Activated CD8-positive, alpha-beta T cell treated with anti-CD3 and anti-CD28 coated beads for 36 hours (primary cell): Measurements from ENCODE around the gene CUL9. TPM values are rescaled to one million over a fixed set of nuclear protein-coding genes. Genes with fewer than 3 reads are reported as not detected.
A peak's percentile ranks its signal among the peaks of the same experiment; 100 is the strongest.

Source experiments
- ATAC-seq: fragments of 200-7000 bp; cut with Tn5 transposase; one replicate; pipeline ENCODE4 v1.10.0; 2021; ENCODE audit warnings: mild to moderate bottlenecking, moderate library complexity
- CTCF ChIA-PET: fragments of 350-600 bp; sonication (Branson Sonifier 250); formaldehyde crosslinking; loops from one replicate; lab custom pipeline; 2021; ENCODE audit warnings: antibody characterized with exemption; lab: Charles Lee
- POLR2A ChIA-PET: fragments of 350-600 bp; sonication (Branson Sonifier 250); formaldehyde crosslinking; loops from one replicate; lab custom pipeline; 2021; ENCODE audit warnings: antibody characterized with exemption; lab: Charles Lee
- DNase-seq: peaks from one replicate; pipeline ENCODE4 v3.0.0-alpha.2; 2020
- H3K27ac Mint-ChIP-seq: one replicate; pipeline ENCODE4 v1.8.0; 2021; ENCODE audit warnings: mild to moderate bottlenecking, mixed read lengths
- H3K27me3 Mint-ChIP-seq: one replicate; pipeline ENCODE4 v1.8.0; 2021; ENCODE audit warnings: mixed read lengths
- H3K36me3 Mint-ChIP-seq: one replicate; pipeline ENCODE4 v1.8.0; 2021; ENCODE audit warnings: low read depth, mixed read lengths
- H3K4me1 Mint-ChIP-seq: one replicate; pipeline ENCODE4 v1.8.0; 2021; ENCODE audit warnings: low read depth, mixed read lengths
- H3K4me3 Mint-ChIP-seq: one replicate; pipeline ENCODE4 v1.8.0; 2021; ENCODE audit warnings: mild to moderate bottlenecking, moderate library complexity, mixed read lengths
- H3K9me3 Mint-ChIP-seq: one replicate; pipeline ENCODE4 v1.8.0; 2021; ENCODE audit warnings: mixed read lengths
- intact Hi-C: fragments of 100-400 bp; cut with micrococcal nuclease; formaldehyde crosslinking; loops from one replicate; pipeline ENCODE4 v1.10.0; 2022
- total RNA-seq, 2 experiments: library from RNA; stranded (reverse); gene quantifications; one replicate each; pipeline ENCODE4 v1.2.3, GENCODE V29; 2021
- TF ChIP-seq, protein P1 (sequence below): fragments of 200-600 bp; IDR thresholded peaks from one replicate; pipeline ENCODE4 v1.8.0; 2022; ENCODE audit warnings: antibody characterized with exemption, mild to moderate bottlenecking

CUL9 gene
- total RNA-seq, 2 experiments from 2014 or later: 38.8 to 43.1 TPM

GRCh38 chr6:43192911-43193310, 10.9 kb downstream of the CUL9 start:
- H3K4me3 Mint-ChIP-seq: no peak overlapping the region
- H3K9me3 Mint-ChIP-seq: no peaks in the 10 kb centered on the region
- H3K4me1 Mint-ChIP-seq: peaks cover 8% of the 10 kb centered on the region
- peaks cover 31% of the 10 kb centered on the region for H3K36me3 Mint-ChIP-seq
- intact Hi-C loops: no loop called here
- TF ChIP-seq, protein P1, sequence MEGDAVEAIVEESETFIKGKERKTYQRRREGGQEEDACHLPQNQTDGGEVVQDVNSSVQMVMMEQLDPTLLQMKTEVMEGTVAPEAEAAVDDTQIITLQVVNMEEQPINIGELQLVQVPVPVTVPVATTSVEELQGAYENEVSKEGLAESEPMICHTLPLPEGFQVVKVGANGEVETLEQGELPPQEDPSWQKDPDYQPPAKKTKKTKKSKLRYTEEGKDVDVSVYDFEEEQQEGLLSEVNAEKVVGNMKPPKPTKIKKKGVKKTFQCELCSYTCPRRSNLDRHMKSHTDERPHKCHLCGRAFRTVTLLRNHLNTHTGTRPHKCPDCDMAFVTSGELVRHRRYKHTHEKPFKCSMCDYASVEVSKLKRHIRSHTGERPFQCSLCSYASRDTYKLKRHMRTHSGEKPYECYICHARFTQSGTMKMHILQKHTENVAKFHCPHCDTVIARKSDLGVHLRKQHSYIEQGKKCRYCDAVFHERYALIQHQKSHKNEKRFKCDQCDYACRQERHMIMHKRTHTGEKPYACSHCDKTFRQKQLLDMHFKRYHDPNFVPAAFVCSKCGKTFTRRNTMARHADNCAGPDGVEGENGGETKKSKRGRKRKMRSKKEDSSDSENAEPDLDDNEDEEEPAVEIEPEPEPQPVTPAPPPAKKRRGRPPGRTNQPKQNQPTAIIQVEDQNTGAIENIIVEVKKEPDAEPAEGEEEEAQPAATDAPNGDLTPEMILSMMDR: no peak
- H3K27ac Mint-ChIP-seq: no peak overlapping the region
- CTCF ChIA-PET: no interaction called here
- no peaks in the 10 kb centered on the region for H3K27me3 Mint-ChIP-seq
- DNase-seq (no peak), ATAC-seq (no peak)
- POLR2A ChIA-PET: no interaction called here

GRCh38 chr6:43193929-43194328, 11.9 kb downstream of the CUL9 start:
- Mint-ChIP-seq H3K27me3 (no peaks in the 10 kb centered on the region), H3K4me1 (peaks cover 8% of the 10 kb centered on the region), H3K36me3 (peaks cover 25% of the 10 kb centered on the region), H3K27ac (no peak overlapping the region), H3K4me3 (no peak overlapping the region), H3K9me3 (no peaks in the 10 kb centered on the region)
- ChIA-PET CTCF (interaction anchor here (1.1 kb wide), 1 partner anchor 21 kb away, joined by 3 read pairs; no protein-coding TSS in a partner anchor), POLR2A (interaction anchor here (1.0 to 1.4 kb wide), 2 partner anchors 13 to 26 kb away, joined by 3 to 5 read pairs; no protein-coding TSS in a partner anchor)
- ATAC-seq (no peak), DNase-seq (no peak)
- intact Hi-C loops: no loop called here
- TF ChIP-seq, protein P1: no peak

DNA sequence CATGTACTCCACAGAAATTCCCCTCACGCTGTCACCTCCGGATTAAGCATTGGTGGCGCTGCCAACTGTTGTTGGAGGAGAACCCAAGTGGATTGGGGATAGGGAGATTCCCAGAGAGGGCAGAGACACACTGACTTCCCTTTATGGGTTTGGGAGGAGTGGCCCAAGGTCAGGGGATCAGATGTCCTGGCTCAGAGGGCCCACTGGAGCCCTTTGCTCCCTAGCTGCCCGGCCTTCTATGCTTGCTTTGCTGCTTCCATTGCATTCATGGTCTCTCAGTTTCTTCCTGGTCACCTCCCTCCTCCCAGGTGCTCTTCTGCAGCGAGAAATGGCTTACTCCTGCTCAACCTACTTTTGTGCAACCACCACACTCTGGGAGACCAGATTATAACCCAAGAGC, 14.3 kb downstream of the CUL9 start:
- ChIA-PET POLR2A (interaction anchor here (2.2 kb wide), 1 partner anchor 12 kb away, joined by 7 read pairs; no protein-coding TSS in a partner anchor), CTCF (no interaction called here)
- Mint-ChIP-seq H3K9me3 (no peaks in the 10 kb centered on the region), H3K4me1 (no peaks in the 10 kb centered on the region), H3K27me3 (no peaks in the 10 kb centered on the region), H3K4me3 (no peak overlapping the region), H3K27ac (no peak overlapping the region), H3K36me3 (peaks cover 26% of the 10 kb centered on the region)
- DNase-seq (no peak), ATAC-seq (no peak)
- TF ChIP-seq, protein P1: no peak
- intact Hi-C loops: no loop called here

DNA sequence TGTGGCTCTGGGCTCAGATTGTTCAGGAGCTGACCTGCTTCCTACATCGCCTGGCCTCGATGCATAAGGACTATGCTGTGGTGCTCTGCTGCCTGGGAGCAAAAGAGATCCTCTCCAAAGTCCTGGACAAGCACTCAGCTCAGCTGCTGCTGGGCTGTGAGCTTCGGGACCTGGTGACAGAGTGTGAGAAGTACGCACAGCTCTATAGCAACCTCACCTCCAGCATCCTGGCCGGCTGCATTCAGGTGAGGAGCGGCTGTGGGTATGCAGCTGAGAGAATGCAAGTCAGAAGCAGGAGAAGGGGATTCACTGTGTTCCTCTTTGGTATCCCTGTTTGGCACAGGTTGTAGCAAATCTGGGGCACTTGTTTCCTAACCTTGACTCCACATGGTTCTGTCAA, 17.9 kb downstream of the CUL9 start:
- no peak overlapping the region for H3K27ac Mint-ChIP-seq

DNA sequence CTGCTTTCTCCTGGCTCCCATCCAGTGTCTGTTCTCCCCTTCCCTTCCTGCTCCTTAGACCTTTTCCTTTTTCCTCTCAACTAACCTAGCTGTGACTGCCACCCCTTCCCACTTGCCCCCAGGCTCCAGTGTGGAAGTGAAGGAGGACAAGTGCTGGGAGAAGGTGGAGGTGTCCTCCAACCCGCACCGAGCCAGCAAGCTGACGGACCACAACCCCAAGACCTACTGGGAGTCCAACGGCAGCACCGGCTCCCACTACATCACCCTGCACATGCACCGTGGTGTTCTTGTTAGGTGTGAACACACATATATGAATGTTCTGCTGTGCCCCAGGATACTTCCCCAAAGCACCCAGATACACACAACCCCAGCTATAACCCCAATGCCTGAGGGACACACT, 18.5 kb downstream of the CUL9 start:
- CTCF ChIA-PET: interaction anchor here (1.1 kb wide), 1 partner anchor 29 kb away, joined by 3 read pairs; the partner anchor contains the start of gene DNPH1
- no peaks in the 10 kb centered on the region for H3K9me3 Mint-ChIP-seq
- no peak for ATAC-seq
- no peak for DNase-seq
- intact Hi-C loops: no loop called here
- peaks cover 7% of the 10 kb centered on the region for H3K36me3 Mint-ChIP-seq
- no peaks in the 10 kb centered on the region for H3K4me1 Mint-ChIP-seq
- POLR2A ChIA-PET: interaction anchor here (1.2 to 3.0 kb wide), 2 partner anchors 15 to 20 kb away, joined by 3 to 9 read pairs; no protein-coding TSS in a partner anchor
- peak overlapping the region; percentile 12 for H3K27ac Mint-ChIP-seq
- TF ChIP-seq, protein P1: no peak
- H3K4me3 Mint-ChIP-seq: no peak overlapping the region
- no peaks in the 10 kb centered on the region for H3K27me3 Mint-ChIP-seq

More for the DNA sequence above, 17.9 kb downstream of the CUL9 start:
- TF ChIP-seq, protein P1: no peak
- DNase-seq (no peak), ATAC-seq (no peak)
- intact Hi-C loops: no loop called here
- Mint-ChIP-seq H3K27me3 (no peaks in the 10 kb centered on the region), H3K4me1 (no peaks in the 10 kb centered on the region), H3K9me3 (no peaks in the 10 kb centered on the region), H3K36me3 (peaks cover 11% of the 10 kb centered on the region), H3K4me3 (no peak overlapping the region)
- ChIA-PET CTCF (no interaction called here), POLR2A (interaction anchor here (1.0 to 1.1 kb wide), 2 partner anchors 25 to 65 kb away, joined by 3 read pairs; no protein-coding TSS in a partner anchor)
